ENCODE results near the gene OSGIN1.

DNA sequence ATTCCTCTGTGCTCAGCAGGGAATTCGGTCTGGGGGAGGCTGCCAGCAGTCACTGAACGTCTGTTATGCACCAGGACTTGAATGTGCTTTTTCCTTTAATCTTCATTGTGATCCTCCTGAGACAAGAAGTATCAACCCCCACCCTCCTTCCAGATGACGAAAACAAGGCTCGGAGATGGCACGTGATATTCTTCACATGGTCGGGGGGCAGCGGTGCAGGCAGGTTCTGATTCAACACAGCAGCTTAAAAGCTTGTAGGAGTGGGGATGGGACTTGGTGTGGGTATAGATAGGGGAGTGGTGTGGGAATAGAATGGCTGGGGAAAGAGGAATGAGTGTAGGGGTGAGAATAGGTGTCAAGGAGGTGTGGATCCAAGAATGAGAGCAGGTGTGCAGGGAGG lies 21.4 kb downstream of the OSGIN1 start:
- TF ChIP-seq, protein P1, sequence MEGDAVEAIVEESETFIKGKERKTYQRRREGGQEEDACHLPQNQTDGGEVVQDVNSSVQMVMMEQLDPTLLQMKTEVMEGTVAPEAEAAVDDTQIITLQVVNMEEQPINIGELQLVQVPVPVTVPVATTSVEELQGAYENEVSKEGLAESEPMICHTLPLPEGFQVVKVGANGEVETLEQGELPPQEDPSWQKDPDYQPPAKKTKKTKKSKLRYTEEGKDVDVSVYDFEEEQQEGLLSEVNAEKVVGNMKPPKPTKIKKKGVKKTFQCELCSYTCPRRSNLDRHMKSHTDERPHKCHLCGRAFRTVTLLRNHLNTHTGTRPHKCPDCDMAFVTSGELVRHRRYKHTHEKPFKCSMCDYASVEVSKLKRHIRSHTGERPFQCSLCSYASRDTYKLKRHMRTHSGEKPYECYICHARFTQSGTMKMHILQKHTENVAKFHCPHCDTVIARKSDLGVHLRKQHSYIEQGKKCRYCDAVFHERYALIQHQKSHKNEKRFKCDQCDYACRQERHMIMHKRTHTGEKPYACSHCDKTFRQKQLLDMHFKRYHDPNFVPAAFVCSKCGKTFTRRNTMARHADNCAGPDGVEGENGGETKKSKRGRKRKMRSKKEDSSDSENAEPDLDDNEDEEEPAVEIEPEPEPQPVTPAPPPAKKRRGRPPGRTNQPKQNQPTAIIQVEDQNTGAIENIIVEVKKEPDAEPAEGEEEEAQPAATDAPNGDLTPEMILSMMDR (IDR thresholded peaks at IDR 0.05) = no peak
- TF ChIP-seq ZFX (IDR thresholded peaks at IDR 0.05; ENCODE audit: borderline replicate concordance) = no peak
